IMR-90 (cell line): ENCODE results near the gene CPA4. TPM values are rescaled to one million over a fixed set of nuclear protein-coding genes. Genes with fewer than 3 reads are reported as not detected.

ENCODE experiments used
- ATAC-seq: fragments of 200-7000 bp; cut with Tn5 transposase; 2 replicates; pipeline ENCODE4 v1.9.1; 2020; ENCODE audit warnings: low read depth, mild to moderate bottlenecking, moderate library complexity
- BruUV-seq: library from RNA; stranded (reverse); fragments of 400-500 nt; replicated peaks from 2 replicates; lab custom pipeline; 2021; lab: Mats Ljungman, UMichigan
- CTCF ChIA-PET: fragments of 300-600 bp; formaldehyde crosslinking; extraction: SDS; loops from one replicate; lab custom pipeline; 2021; ENCODE audit warnings: antibody characterized with exemption; lab: Yijun Ruan, JAX
- POLR2A ChIA-PET: fragments of 300-600 bp; sonication (Branson Sonifier 250); formaldehyde crosslinking; loops from one replicate; lab custom pipeline; 2022; ENCODE audit warnings: antibody characterized with exemption; ENCODE audit not compliant: unreplicated experiment; lab: Charles Lee
- DNase-seq: peaks from one replicate; pipeline ENCODE4 v3.0.0; 2013
- H2AFZ ChIP-seq: replicated peaks from 2 replicates; pipeline ENCODE3; 2013; ENCODE audit warnings: low read length, mild to moderate bottlenecking; ENCODE audit not compliant: poor library complexity
- H2AK5ac ChIP-seq: 2 replicates; pipeline ENCODE4 v1.6.1; 2013; ENCODE audit warnings: low read depth, low read length, inconsistent platforms
- H2AK9ac ChIP-seq: replicated peaks from 2 replicates; pipeline ENCODE3; 2013; ENCODE audit warnings: mild to moderate bottlenecking, low read depth, low read length, moderate library complexity; ENCODE audit not compliant: poor library complexity
- H2BK120ac ChIP-seq: 2 replicates; pipeline ENCODE4 v1.6.1; 2013; ENCODE audit warnings: low read depth, low read length, inconsistent platforms
- H2BK15ac ChIP-seq: 3 replicates; pipeline ENCODE4 v1.6.1; 2013; ENCODE audit warnings: low read depth, low read length, inconsistent platforms
- H2BK20ac ChIP-seq: 2 replicates; pipeline ENCODE4 v1.6.1; 2013; ENCODE audit warnings: low read depth, mild to moderate bottlenecking, inconsistent platforms, low read length, moderate library complexity
- H2BK5ac ChIP-seq: 2 replicates; pipeline ENCODE4 v1.6.1; 2013; ENCODE audit warnings: mild to moderate bottlenecking, low read depth, low read length, inconsistent platforms; ENCODE audit not compliant: poor library complexity, severe bottlenecking
- H3K14ac ChIP-seq: replicated peaks from 2 replicates; pipeline ENCODE4 v1.6.1; 2013; ENCODE audit warnings: low read depth, low read length, inconsistent platforms
- H3K18ac ChIP-seq: 2 replicates; pipeline ENCODE4 v1.6.1; 2013; ENCODE audit warnings: low read depth, low read length, control low read depth
- H3K23ac ChIP-seq: 2 replicates; pipeline ENCODE4 v1.6.1; 2013; ENCODE audit warnings: low read depth, low read length, inconsistent platforms
- H3K27ac ChIP-seq: 2 replicates; pipeline ENCODE4 v1.5.1; 2013; ENCODE audit warnings: mild to moderate bottlenecking, control low read depth, low read length; ENCODE audit not compliant: insufficient read depth
- H3K27me3 ChIP-seq: 2 replicates; pipeline ENCODE4 v1.6.1; 2013; ENCODE audit warnings: low read length; ENCODE audit not compliant: control insufficient read depth, insufficient read depth
- H3K36me3 ChIP-seq: 2 replicates; pipeline ENCODE4 v1.6.1; 2013; ENCODE audit warnings: low read length, mixed read lengths; ENCODE audit not compliant: control insufficient read depth, insufficient read depth
- H3K4ac ChIP-seq: 2 replicates; pipeline ENCODE4 v1.6.1; 2013; ENCODE audit warnings: low read depth, low read length, inconsistent platforms
- H3K4me1 ChIP-seq: 2 replicates; pipeline ENCODE4 v1.6.1; 2013; ENCODE audit warnings: low read length, mixed read lengths; ENCODE audit not compliant: control insufficient read depth, insufficient read depth
- H3K4me2 ChIP-seq: 2 replicates; pipeline ENCODE4 v1.6.1; 2013; ENCODE audit warnings: low read depth, mild to moderate bottlenecking, control low read depth, low read length, moderate library complexity
- H3K4me3 ChIP-seq: 2 replicates; pipeline ENCODE4 v1.5.1; 2013; ENCODE audit warnings: low read depth, mild to moderate bottlenecking, control low read depth, low read length, moderate library complexity; ENCODE audit not compliant: insufficient read depth
- H3K56ac ChIP-seq: 2 replicates; pipeline ENCODE4 v1.6.1; 2013; ENCODE audit warnings: low read length, inconsistent platforms; ENCODE audit not compliant: insufficient read depth; ENCODE audit errors: extremely low read depth
- H3K79me1 ChIP-seq, 2 experiments: 2 replicates each; pipeline ENCODE4 v1.6.1; 2013; ENCODE audit warnings: low read length in 2 of 2, inconsistent platforms in 1 of 2, low read depth in 1 of 2
- H3K9ac ChIP-seq: 2 replicates; pipeline ENCODE4 v1.6.1; 2013; ENCODE audit warnings: low read depth, low read length, control low read depth
- H3K9me1 ChIP-seq: 2 replicates; pipeline ENCODE4 v1.6.1; 2013; ENCODE audit warnings: low read length, inconsistent platforms; ENCODE audit not compliant: insufficient read depth
- H3K9me3 ChIP-seq: 2 replicates; pipeline ENCODE4 v1.6.1; 2013; ENCODE audit warnings: low read length; ENCODE audit not compliant: control insufficient read depth, insufficient read depth
- H4K20me1 ChIP-seq: 2 replicates; pipeline ENCODE4 v1.6.1; 2013; ENCODE audit warnings: low read length, inconsistent platforms; ENCODE audit not compliant: insufficient read depth
- H4K5ac ChIP-seq: 2 replicates; pipeline ENCODE4 v1.6.1; 2013; ENCODE audit warnings: mild to moderate bottlenecking, low read depth, low read length, control low read depth
- H4K8ac ChIP-seq, 2 experiments: 2 replicates each; pipeline ENCODE4 v1.6.1; 2013; ENCODE audit warnings: low read depth in 2 of 2, low read length in 2 of 2, control low read depth in 1 of 2, inconsistent platforms in 1 of 2
- H4K91ac ChIP-seq: 2 replicates; pipeline ENCODE4 v1.6.1; 2013; ENCODE audit warnings: low read depth, low read length, inconsistent platforms; ENCODE audit not compliant: insufficient read depth
- BHLHE40 ChIP-seq: fragments of 150-350 bp; IDR thresholded peaks from 2 replicates; pipeline ENCODE4 v1.6.1; 2016; ENCODE audit warnings: mild to moderate bottlenecking, low read depth, low read length
- CEBPB ChIP-seq: IDR thresholded peaks from 2 replicates; pipeline ENCODE4 v1.6.1; 2012; ENCODE audit warnings: low read depth, low read length, improper control_type of control experiment
- CHD1 ChIP-seq: IDR thresholded peaks from 2 replicates; pipeline ENCODE4 v1.6.1; 2012; ENCODE audit warnings: low read depth, low read length, improper control_type of control experiment
- MAFK ChIP-seq: IDR thresholded peaks from 2 replicates; pipeline ENCODE4 v1.6.1; 2012; ENCODE audit warnings: low read depth, low read length, improper control_type of control experiment
- MAZ ChIP-seq: IDR thresholded peaks from 2 replicates; pipeline ENCODE4 v1.6.1; 2012; ENCODE audit warnings: low read depth, mild to moderate bottlenecking, low read length, improper control_type of control experiment, moderate library complexity, borderline replicate concordance
- MXI1 ChIP-seq: IDR thresholded peaks from 2 replicates; pipeline ENCODE4 v1.6.1; 2012; ENCODE audit warnings: low read depth, mild to moderate bottlenecking, low read length, moderate library complexity, borderline replicate concordance
- NFE2L2 ChIP-seq: fragments of 150-350 bp; IDR thresholded peaks from 2 replicates; pipeline ENCODE4 v1.6.1; 2016; ENCODE audit warnings: low read depth, mild to moderate bottlenecking, low read length
- POLR2A ChIP-seq: IDR thresholded peaks from 2 replicates; pipeline ENCODE4 v1.6.1; 2012; ENCODE audit warnings: mild to moderate bottlenecking, low read depth, low read length
- RAD21 ChIP-seq: IDR thresholded peaks from 2 replicates; pipeline ENCODE4 v1.6.1; 2012; ENCODE audit warnings: low read length, improper control_type of control experiment
- RCOR1 ChIP-seq: IDR thresholded peaks from 2 replicates; pipeline ENCODE4 v1.6.1; 2012; ENCODE audit warnings: mild to moderate bottlenecking, low read length, improper control_type of control experiment; ENCODE audit not compliant: insufficient replicate concordance
- SMC3 ChIP-seq: fragments of 150-350 bp; IDR thresholded peaks from 2 replicates; pipeline ENCODE4 v1.6.1; 2016; ENCODE audit warnings: low read depth, mild to moderate bottlenecking, antibody characterized with exemption, low read length, moderate library complexity
- WGBS, 2 experiments: methylation state at CpG; one replicate each; pipeline versions ENCODE4 v1.1.5 to v1.1.7; 2013; ENCODE audit warnings: missing lambda C conversion rate in 2 of 2; ENCODE audit not compliant: insufficient read length in 1 of 2; ENCODE audit errors: extremely low coverage in 2 of 2; 5-methylcytosine and 5-hydroxymethylcytosine counted together
- dilution Hi-C: fragments of 300-500 bp; cut with HindIII; formaldehyde crosslinking; loops from one replicate; pipeline ENCODE4 v1.14.3; 2018; ENCODE audit warnings: low sequenced_read_pairs; ENCODE audit not compliant: unreplicated experiment
- in situ Hi-C: fragments of 300-500 bp; cut with MboI; formaldehyde crosslinking; loops from 3 replicates; pipeline ENCODE4 v1.14.3; 2019; ENCODE audit warnings: low sequenced_read_pairs, inconsistent platforms, mixed read lengths
- intact Hi-C: fragments of 100-400 bp; cut with micrococcal nuclease; formaldehyde crosslinking; loops from 2 replicates; pipeline ENCODE4 v1.10.0; 2022
- polyA plus RNA-seq, 3 experiments: library from polyadenylated mRNA; depleted of rRNA; stranded (reverse); fragments of >200 nt; gene quantifications; 2 replicates each; pipeline ENCODE4 v1.2.3, GENCODE V29; 2012; ENCODE audit warnings: low replicate concordance in 1 of 3
- total RNA-seq: library from RNA; depleted of rRNA; stranded (reverse); fragments of >200 nt; gene quantifications from 2 replicates; pipeline ENCODE4 v1.2.3, GENCODE V29; 2012

CPA4 gene
- total and polyA plus RNA-seq, 2 of the 4 experiments (the other 2 are of a cell fraction): 316 to 365 TPM

DNA sequence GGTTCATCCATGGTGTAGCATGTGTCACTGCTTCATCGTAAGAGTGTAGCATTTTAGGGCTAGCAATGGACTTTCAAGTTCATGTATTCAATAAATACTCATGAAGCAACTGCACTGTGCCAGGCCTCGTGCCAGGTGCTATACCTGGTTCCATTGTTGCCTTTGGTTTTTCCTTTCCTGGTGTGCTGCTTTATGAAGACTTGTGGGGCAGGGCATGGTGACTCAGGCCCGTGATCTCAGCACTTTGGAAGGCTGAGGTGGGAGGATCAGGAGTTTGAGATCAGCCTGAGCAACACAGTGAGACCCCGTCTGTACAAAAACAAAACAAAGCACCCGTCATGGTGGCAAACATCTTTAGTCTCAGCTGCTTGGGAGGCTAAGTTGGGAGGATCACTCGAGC, 2.2 kb upstream of the CPA4 start:
- peaks cover 5 to 10% of the 10 kb centered on the region in 2 experiments; a peak in 2 of 4 replicates for H3K79me1 ChIP-seq
- peaks cover 25% of the 10 kb centered on the region for H3K9me1 ChIP-seq
- H4K20me1 ChIP-seq: no peaks in the 10 kb centered on the region
- peak overlapping the region; percentile 63 for H2BK5ac ChIP-seq
- H3K27ac ChIP-seq: no peak overlapping the region
- H3K56ac ChIP-seq: no peak overlapping the region
- H3K4me3 ChIP-seq: no peak overlapping the region
- H3K14ac ChIP-seq: peak overlapping the region; percentile 80
- H3K27me3 ChIP-seq: no peaks in the 10 kb centered on the region
- TF ChIP-seq BHLHE40 (no peak), POLR2A (no peak), RCOR1 (no peak), RAD21 (no peak), MAFK (no peak), CHD1 (no peak), MAZ (no peak), MXI1 (no peak), CEBPB (no peak), SMC3 (no peak), NFE2L2 (no peak)
- H4K5ac ChIP-seq: peak overlapping the region; percentile 50; the same call in 1 of the 2 replicates
- peak overlapping the region; percentile 55 for H2AFZ ChIP-seq
- H3K23ac ChIP-seq: 0 out of 2 replicates have a peak overlapping the region, but pooled peaks have one; percentile 40
- WGBS, 2 experiments: 38% methylated on average over 2 of the region's 6 CpGs; no CpG with 5 or more reads in 1 of the 2 experiments
- H3K4ac ChIP-seq: peak overlapping the region; percentile 93
- H3K4me1 ChIP-seq: peaks cover 14% of the 10 kb centered on the region
- peak overlapping the region; percentile 80; the same call in 1 of the 2 replicates for H3K18ac ChIP-seq
- no TSS peak for BruUV-seq
- H2BK20ac ChIP-seq: peak overlapping the region; percentile 96; the same call in 1 of the 2 replicates
- ATAC-seq: no peak
- no peaks in the 10 kb centered on the region for H3K36me3 ChIP-seq
- H4K8ac ChIP-seq: peak overlapping the region; percentile 13 to 69
- H3K4me2 ChIP-seq: no peak overlapping the region
- DNase-seq: peak; percentile 77
- ChIA-PET POLR2A (interaction anchor here (0.6 kb wide), 1 partner anchor 385 kb away, joined by 3 read pairs; no protein-coding TSS in a partner anchor), CTCF (interaction anchor here (0.7 kb wide), 1 partner anchor 17 kb away, joined by 3 read pairs; no protein-coding TSS in a partner anchor)
- H2BK15ac ChIP-seq: peak overlapping the region; percentile 98
- dilution Hi-C loops (no loop called here), in situ Hi-C loops (no loop called here), intact Hi-C loops (no loop called here)
- no peaks in the 10 kb centered on the region for H3K9me3 ChIP-seq
- H2BK120ac ChIP-seq: peak overlapping the region; percentile 90
- no peak overlapping the region for H3K9ac ChIP-seq
- peak overlapping the region; percentile 84 for H2AK5ac ChIP-seq
- H2AK9ac ChIP-seq: no peak overlapping the region
- H4K91ac ChIP-seq: peak overlapping the region; percentile 91
